Right cardiac atrium (tissue), 5 donors: Measurements from ENCODE around the gene FER. TPM values are rescaled to one million over a fixed set of nuclear protein-coding genes. Genes with fewer than 3 reads are reported as not detected.

Experiments
- ATAC-seq, 2 donors: fragments of 200-7000 bp; cut with Tn5 transposase; one replicate each; pipeline versions ENCODE4 v1.8.0 to v1.9.1; 2020; ENCODE audit warnings: moderate library complexity in 2 of 2, mild to moderate bottlenecking in 1 of 2
- DNase-seq, 3 donors: peaks; one replicate each; pipeline ENCODE4 v3.0.0-alpha.2; 2020
- H3K27ac ChIP-seq: one replicate; pipeline ENCODE4 v1.5.1; 2013; ENCODE audit warnings: mild to moderate bottlenecking, low read length, control low read depth, moderate library complexity
- H3K27me3 ChIP-seq: one replicate; pipeline ENCODE4 v1.6.1; 2013; ENCODE audit not compliant: control insufficient read depth, insufficient read depth
- H3K4me1 ChIP-seq: one replicate; pipeline ENCODE4 v1.6.1; 2013; ENCODE audit warnings: low read length; ENCODE audit not compliant: control insufficient read depth, insufficient read depth
- H3K4me3 ChIP-seq: one replicate; pipeline ENCODE4 v1.5.1; 2013; ENCODE audit warnings: low read length, control low read depth
- H3K9me3 ChIP-seq: one replicate; pipeline ENCODE4 v1.6.1; 2013; ENCODE audit warnings: low read length; ENCODE audit not compliant: control insufficient read depth
- WGBS: extraction: QIAGEN DNeasy Blood & Tissue Kit; methylation state at CpG from one replicate; pipeline ENCODE4 v1.1.7; 2013; 5-methylcytosine and 5-hydroxymethylcytosine counted together
- intact Hi-C, 4 donors: fragments of 100-400 bp; cut with DNase I; formaldehyde crosslinking; loops; one replicate each; pipeline versions ENCODE4 v1.11.0 to v1.14.0; 2022 to 2023
- polyA plus RNA-seq: library from polyadenylated mRNA; stranded (reverse); fragments of 200-250 nt; gene quantifications from one replicate; pipeline ENCODE4 v1.2.3, GENCODE V29; 2013
- total RNA-seq, 4 donors: library from RNA; stranded (reverse); fragmentation: NEBNext Ultra II Directional; extraction: Animal tissue kit (Norgen Biotek cat#: 25700); gene quantifications; one replicate each; pipeline ENCODE4 v1.2.1, GENCODE V29; 2021
- donor health status: healthy with polysubstance abuse.
- donor health status: DM: no; HTN: yes; CAD: no.
- donor health status: DM: no; HTN: no; CAD: no.
- donor health status: DM: no; HTN: yes; CAD: no; lungs with severe emphysema.
- donor health status: DM: yes; HTN: yes; CAD: no.

FER gene
- total and polyA plus RNA-seq, 5 donors = 1.7 to 29.4 (median 19.2) TPM

DNA sequence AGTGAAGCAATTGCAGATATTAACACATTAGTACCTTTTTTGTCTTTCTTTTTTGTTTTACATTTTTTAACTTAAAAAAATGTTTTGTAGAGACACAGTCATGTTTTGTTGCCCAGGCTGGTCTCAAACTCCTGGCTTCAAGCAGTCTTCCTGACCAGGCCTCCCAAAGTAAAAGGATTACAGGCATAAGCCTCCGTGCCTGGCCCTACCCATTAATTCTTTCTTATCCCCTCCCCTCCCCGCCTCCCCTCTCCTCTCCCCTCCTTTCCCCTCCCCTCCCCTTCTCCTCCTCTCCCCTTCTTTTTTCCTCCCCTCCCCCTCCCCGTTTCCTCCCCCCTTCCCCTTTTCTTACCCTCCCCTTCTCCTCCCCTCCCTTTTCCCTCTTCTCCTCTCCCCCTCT is 182.4 kb downstream of the FER start:
- Histone ChIP-seq H3K27me3 (no peaks in the 10 kb centered on the region), H3K4me3 (no peak overlapping the region), H3K27ac (no peak overlapping the region), H3K9me3 (no peaks in the 10 kb centered on the region), H3K4me1 (peaks cover 1% of the 10 kb centered on the region)
- ATAC-seq (no peak), DNase-seq (no peak)
- intact Hi-C loops = no loop called here
- WGBS = 91% methylated on average over 3 of the region's 3 CpGs

DNA sequence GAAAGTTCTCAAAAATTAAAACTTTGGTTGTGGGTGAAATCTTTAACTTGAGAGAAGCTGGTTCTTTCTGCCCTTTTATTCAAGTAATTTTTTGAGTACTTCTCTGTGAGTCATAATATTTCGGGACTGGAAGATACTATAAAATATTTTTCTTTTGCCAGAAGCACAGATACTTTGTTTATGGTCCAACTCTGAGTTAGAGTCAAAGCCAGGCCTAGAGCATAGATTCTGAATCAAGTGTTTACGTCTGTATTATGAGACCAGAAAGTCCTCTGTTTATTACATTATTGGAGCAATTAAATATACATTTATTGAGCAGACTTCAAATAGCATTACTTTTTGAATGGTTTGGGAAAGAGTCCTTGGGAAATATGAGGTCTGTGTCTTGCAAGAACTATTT is 187.9 kb downstream of the FER start:
- intact Hi-C loops = no loop called here
- H3K27me3 ChIP-seq = no peaks in the 10 kb centered on the region
- H3K4me3 ChIP-seq = no peak overlapping the region
- peaks cover 1% of the 10 kb centered on the region for H3K4me1 ChIP-seq
- ATAC-seq (no peak), DNase-seq (no peak)
- 61% methylated on average over 2 of the region's 2 CpGs for WGBS
- no peak overlapping the region for H3K27ac ChIP-seq
- no peaks in the 10 kb centered on the region for H3K9me3 ChIP-seq

DNA sequence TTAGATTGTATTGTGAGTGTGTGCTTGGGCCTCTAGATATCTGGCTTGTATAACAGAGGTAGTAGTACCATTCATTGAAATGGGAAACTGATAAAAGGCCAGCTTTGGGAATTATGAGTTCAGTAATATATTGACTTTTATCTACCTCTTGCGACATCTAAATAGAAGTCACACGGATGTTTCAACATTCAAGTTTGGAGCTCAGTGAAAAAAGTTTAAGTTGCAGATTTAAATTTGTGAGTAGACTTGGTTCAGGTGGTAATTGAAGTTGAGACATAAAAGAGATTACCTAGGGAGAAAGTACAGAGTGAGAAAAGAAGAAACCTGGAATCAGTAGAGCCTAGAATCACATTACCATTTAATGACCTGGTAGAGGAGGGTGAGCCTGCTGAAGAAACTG is 189.5 kb downstream of the FER start:
- 89% methylated on average over 2 of the region's 2 CpGs for WGBS
- no peak overlapping the region for H3K27ac ChIP-seq
- intact Hi-C loops = no loop called here
- H3K4me1 ChIP-seq = peaks cover 1% of the 10 kb centered on the region
- no peak overlapping the region for H3K4me3 ChIP-seq
- DNase-seq = no peak
- H3K9me3 ChIP-seq = no peaks in the 10 kb centered on the region
- no peak for ATAC-seq
- no peaks in the 10 kb centered on the region for H3K27me3 ChIP-seq

DNA sequence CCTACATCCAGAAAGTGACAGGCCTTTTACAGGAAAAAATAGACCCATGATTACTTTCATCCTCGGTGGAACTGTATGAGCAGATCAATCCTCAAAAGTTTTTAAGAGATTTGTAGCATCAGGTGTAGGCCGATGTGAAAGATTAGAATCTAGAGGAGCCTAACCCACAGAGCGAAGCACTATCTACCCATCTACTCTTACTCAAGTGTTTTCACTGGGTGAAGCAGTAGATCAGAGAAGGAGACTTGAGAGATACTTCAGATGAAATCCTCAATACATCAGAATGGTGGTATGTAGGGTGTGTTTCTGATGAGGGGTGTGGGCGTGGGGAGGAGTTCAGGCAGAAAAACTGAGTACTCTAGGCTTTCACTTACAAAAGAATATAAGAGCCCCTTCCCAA is 192.8 kb downstream of the FER start:
- intact Hi-C loops = no loop called here
- DNase-seq (no peak), ATAC-seq (no peak)
- H3K9me3 ChIP-seq = no peaks in the 10 kb centered on the region
- H3K27me3 ChIP-seq = no peaks in the 10 kb centered on the region
- no peak overlapping the region for H3K4me3 ChIP-seq
- WGBS = 96% methylated on average over 4 of the region's 4 CpGs
- no peaks in the 10 kb centered on the region for H3K4me1 ChIP-seq
- H3K27ac ChIP-seq = no peak overlapping the region

DNA sequence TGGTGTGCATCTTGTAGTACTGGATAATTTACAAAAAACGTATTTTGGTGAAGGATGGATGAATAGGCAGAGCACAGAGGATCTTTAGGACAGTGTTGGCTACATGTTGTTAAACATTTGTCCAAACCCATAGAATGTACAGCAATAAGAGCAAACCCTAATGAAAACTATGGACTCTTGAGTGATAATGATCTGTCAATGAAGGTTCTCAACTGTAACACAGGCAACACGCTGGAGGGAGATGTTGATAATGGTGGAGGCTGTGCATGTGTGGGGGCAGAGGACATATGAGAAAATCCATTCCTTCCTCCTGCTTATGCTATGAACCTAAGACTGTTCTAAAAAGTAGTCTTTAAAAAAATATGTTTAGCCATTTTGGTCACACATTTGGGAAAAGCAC is 194.0 kb downstream of the FER start:
- H3K27me3 ChIP-seq = no peaks in the 10 kb centered on the region
- no peaks in the 10 kb centered on the region for H3K9me3 ChIP-seq
- intact Hi-C loops = no loop called here
- 90% methylated on average over 2 of the region's 2 CpGs for WGBS
- no peaks in the 10 kb centered on the region for H3K4me1 ChIP-seq
- DNase-seq (no peak), ATAC-seq (no peak)
- no peak overlapping the region for H3K4me3 ChIP-seq
- H3K27ac ChIP-seq = no peak overlapping the region

DNA sequence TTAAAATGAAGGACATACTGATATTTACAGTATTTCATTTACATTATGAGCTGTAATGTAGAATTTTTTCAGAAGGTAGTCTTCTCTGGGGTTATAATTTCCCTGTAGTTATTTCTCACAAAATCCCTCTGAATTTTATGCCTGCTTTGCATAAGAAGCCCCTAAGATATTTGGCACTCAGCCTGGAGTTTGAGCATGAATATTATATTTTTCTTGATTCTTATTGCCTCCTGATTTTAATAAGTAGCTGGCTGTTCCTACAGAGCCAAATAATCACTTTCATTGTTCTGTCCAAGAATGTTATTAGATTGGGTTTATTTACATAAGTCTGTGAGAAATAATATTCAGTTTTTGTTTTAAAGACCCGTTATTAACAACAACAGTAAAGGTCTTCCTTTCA is 195.0 kb downstream of the FER start:
- WGBS = 58% methylated on average over 1 of the region's 1 CpG
- DNase-seq = no peak

DNA sequence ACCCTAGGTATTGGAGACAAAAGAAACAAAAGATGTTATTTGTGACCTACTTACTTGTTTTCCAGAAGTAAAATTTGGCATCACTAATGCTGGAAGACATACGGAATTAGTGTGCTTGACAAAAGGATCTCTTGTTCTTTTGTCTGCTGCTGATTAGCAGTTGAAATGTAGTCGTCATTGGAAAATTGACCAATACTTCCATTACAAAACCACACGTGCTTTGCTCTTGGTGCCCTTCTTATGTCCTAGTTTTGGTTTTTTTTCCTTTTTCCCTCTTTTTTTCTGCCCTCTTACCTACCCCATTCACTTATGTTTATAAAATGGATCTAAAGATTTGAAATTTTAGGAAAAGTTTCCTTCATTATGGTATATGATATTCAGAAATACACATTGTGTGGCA is 197.4 kb downstream of the FER start:
- ATAC-seq = no peak
- no peak for DNase-seq
- no peak overlapping the region for H3K27ac ChIP-seq
- no peaks in the 10 kb centered on the region for H3K27me3 ChIP-seq
- no peaks in the 10 kb centered on the region for H3K9me3 ChIP-seq
- H3K4me1 ChIP-seq = no peaks in the 10 kb centered on the region
- no peak overlapping the region for H3K4me3 ChIP-seq
- WGBS = 61% methylated on average over 3 of the region's 3 CpGs
- intact Hi-C loops = no loop called here

More for the DNA sequence above, 195.0 kb downstream of the FER start:
- Histone ChIP-seq H3K4me3 (no peak overlapping the region), H3K4me1 (no peaks in the 10 kb centered on the region), H3K27ac (no peak overlapping the region), H3K9me3 (no peaks in the 10 kb centered on the region), H3K27me3 (no peaks in the 10 kb centered on the region)
- ATAC-seq = no peak
- intact Hi-C loops = no loop called here

DNA sequence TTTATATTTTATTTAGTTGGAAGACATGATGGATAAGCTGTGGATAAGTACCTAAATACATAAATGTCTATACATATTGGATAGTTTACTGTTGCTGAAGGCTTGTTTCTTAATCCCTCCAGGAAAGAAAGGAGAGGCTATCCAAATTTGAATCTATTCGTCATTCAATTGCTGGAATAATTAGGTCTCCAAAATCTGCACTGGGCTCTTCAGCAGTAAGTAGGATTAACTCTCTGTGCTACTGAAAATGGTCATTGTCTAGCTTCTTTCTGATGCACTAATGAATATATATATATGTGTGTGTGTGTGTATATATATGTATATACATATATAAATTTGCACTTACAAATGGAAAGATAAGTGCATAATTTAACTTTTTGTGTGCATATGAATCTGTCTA is 198.3 kb downstream of the FER start:
- Histone ChIP-seq H3K4me3 (no peak overlapping the region), H3K27me3 (no peaks in the 10 kb centered on the region), H3K9me3 (no peaks in the 10 kb centered on the region), H3K27ac (no peak overlapping the region), H3K4me1 (no peaks in the 10 kb centered on the region)
- intact Hi-C loops = no loop called here
- WGBS = 86% methylated on average over 1 of the region's 1 CpG
- DNase-seq = no peak
- ATAC-seq = no peak

DNA sequence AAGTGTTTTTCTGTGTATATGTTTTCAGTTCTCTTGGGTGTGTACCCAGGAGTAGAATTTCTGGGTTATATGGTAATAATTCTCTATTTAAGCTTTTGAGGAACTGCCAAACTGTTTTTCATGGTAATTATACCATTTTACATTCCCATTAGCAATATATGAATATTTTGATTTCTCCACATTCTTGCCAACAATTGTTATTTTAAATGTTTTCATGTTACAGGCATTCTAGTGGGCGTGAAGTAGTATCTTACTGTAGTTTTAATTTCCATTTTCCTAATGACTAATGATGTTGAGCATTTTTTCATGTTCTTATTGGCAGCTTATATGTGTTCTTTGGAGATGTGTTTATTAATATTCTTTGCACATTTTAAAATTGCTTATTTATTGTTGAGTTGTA is 199.5 kb downstream of the FER start:
- ATAC-seq (no peak), DNase-seq (no peak)
- WGBS = 96% methylated on average over 1 of the region's 1 CpG
- Histone ChIP-seq H3K4me3 (no peak overlapping the region), H3K27ac (no peak overlapping the region), H3K4me1 (no peaks in the 10 kb centered on the region), H3K9me3 (no peaks in the 10 kb centered on the region), H3K27me3 (no peaks in the 10 kb centered on the region)
- intact Hi-C loops = no loop called here

DNA sequence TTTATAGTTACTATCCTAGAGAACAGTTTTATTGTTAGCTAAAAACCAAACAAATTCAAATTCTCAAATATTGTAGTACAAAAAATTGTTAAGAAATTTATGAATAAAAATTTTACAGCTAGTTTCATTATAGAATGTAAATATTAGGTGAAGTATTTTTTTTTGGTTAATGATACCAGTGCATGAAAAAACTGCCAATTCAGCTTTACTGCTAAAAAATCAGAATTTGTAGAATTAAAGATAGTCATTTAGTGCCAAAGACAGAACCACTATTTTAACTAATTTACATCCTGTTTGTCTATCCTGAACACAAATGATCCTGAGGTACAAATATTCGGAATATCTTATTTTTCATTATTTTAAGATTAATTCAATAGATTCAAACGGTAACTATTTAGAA is 202.6 kb downstream of the FER start:
- intact Hi-C loops = no loop called here
- Histone ChIP-seq H3K27ac (no peak overlapping the region), H3K4me1 (no peaks in the 10 kb centered on the region), H3K9me3 (no peaks in the 10 kb centered on the region), H3K27me3 (no peaks in the 10 kb centered on the region), H3K4me3 (no peak overlapping the region)
- DNase-seq = no peak
- ATAC-seq = no peak
- WGBS = 99% methylated on average over 2 of the region's 2 CpGs

DNA sequence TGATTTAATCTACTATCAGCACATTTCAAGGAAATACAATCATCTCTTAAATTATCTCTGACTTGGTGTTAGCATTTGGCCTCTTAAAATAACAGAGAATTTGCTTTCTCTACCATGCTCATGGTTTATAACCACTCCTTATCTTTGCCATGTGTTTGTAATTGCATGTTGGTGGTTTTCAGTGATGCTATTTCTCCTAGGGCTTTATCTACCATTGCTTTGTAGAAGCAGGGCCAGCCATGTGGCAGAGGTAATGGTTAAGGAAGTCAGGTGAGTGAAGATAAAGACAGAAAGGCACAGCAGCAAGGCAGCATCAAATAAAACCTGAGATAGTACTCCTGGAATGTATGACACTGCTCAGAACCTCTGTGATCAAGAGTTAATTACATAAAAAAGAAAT is 206.2 kb downstream of the FER start:
- ATAC-seq = no peak
- no peaks in the 10 kb centered on the region for H3K9me3 ChIP-seq
- H3K27ac ChIP-seq = no peak overlapping the region
- DNase-seq = no peak
- no peaks in the 10 kb centered on the region for H3K27me3 ChIP-seq
- intact Hi-C loops = no loop called here
- H3K4me1 ChIP-seq = no peaks in the 10 kb centered on the region
- no peak overlapping the region for H3K4me3 ChIP-seq

DNA sequence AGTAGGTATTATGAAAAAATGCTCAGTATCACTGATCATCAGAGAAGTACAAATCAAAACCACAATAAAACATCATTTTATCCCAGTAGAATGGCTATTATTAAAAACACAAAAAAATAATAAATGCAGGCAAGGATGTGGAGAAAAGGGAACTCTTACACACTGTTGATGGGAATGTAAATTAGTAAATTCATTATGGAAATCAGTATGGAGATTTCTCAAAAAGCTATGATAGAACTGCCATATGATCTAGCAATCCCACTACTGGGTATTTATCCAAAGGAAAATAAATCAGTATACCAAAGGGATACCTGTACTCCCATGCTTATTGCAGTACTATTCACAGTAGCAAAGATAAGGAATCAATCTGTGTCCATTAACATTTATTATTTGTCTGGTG is 209.6 kb downstream of the FER start:
- ATAC-seq = no peak
- H3K27ac ChIP-seq = no peak overlapping the region
- H3K4me1 ChIP-seq = no peaks in the 10 kb centered on the region
- H3K9me3 ChIP-seq = no peaks in the 10 kb centered on the region
- no peak overlapping the region for H3K4me3 ChIP-seq
- no peaks in the 10 kb centered on the region for H3K27me3 ChIP-seq
- intact Hi-C loops = no loop called here
- DNase-seq = no peak
